Naive thymus-derived CD4-positive, alpha-beta T cell (primary cell): ENCODE results near the gene AGRN. TPM values are rescaled to one million over a fixed set of nuclear protein-coding genes. Genes with fewer than 3 reads are reported as not detected.
A peak's percentile ranks its signal among the peaks of the same experiment; 100 is the strongest.

Experiments
- ATAC-seq: fragments of 150-1000 bp; cut with Tn5 transposase; 2 replicates; pipeline ENCODE4 v1.10.0; 2021; ENCODE audit warnings: mild to moderate bottlenecking, moderate library complexity
- CTCF ChIA-PET: fragments of 350-600 bp; sonication (Branson Sonifier 250); formaldehyde crosslinking; loops from one replicate; lab custom pipeline; 2021; ENCODE audit warnings: antibody characterized with exemption; lab: Charles Lee
- POLR2A ChIA-PET: fragments of 350-600 bp; sonication (Branson Sonifier 250); formaldehyde crosslinking; loops from one replicate; lab custom pipeline; 2021; ENCODE audit warnings: antibody characterized with exemption, inconsistent platforms; lab: Charles Lee
- DNase-seq, 9 donors: peaks; one replicate each; pipeline versions ENCODE4 v3.0.0 to v3.0.0-alpha.2; 2020 to 2022; ENCODE audit warnings: mixed read lengths in 1 of 9
- H3K27ac ChIP-seq: one replicate; pipeline ENCODE4 v1.7.0; 2013; ENCODE audit warnings: mild to moderate bottlenecking, low read depth, low read length, moderate library complexity
- H3K27me3 ChIP-seq, 2 donors: one replicate each; pipeline ENCODE4 v1.7.0; 2013; ENCODE audit warnings: low read length in 2 of 2, mild to moderate bottlenecking in 2 of 2, moderate library complexity in 2 of 2; ENCODE audit not compliant: control insufficient read depth in 2 of 2, insufficient read depth in 2 of 2
- H3K36me3 ChIP-seq, 3 experiments: 1 replicate in 2 of 3; 2 replicates in 1 of 3; pipeline ENCODE4 v1.7.0; 2013; ENCODE audit warnings: low read length in 3 of 3, mild to moderate bottlenecking in 3 of 3, moderate library complexity in 1 of 3; ENCODE audit not compliant: insufficient read depth in 3 of 3, control insufficient read depth in 2 of 3
- H3K4me1 ChIP-seq, 2 donors: one replicate each; pipeline ENCODE4 v1.7.0; 2013; ENCODE audit warnings: low read length in 2 of 2, mild to moderate bottlenecking in 2 of 2, moderate library complexity in 1 of 2; ENCODE audit not compliant: control insufficient read depth in 2 of 2, insufficient read depth in 2 of 2
- H3K4me3 ChIP-seq: 2 replicates; pipeline ENCODE4 v1.7.0; 2013; ENCODE audit warnings: mild to moderate bottlenecking, low read length
- H3K9me3 ChIP-seq, 3 experiments: 1 replicate in 2 of 3; 2 replicates in 1 of 3; pipeline ENCODE4 v1.7.0; 2013; ENCODE audit warnings: low read length in 3 of 3; ENCODE audit not compliant: control insufficient read depth in 2 of 3
- H3K27ac Mint-ChIP-seq, 9 donors: one replicate each; pipeline ENCODE4 v1.8.0; 2020 to 2022; ENCODE audit warnings: mixed read lengths in 9 of 9, mild to moderate bottlenecking in 8 of 9, moderate library complexity in 5 of 9, inconsistent platforms in 2 of 9
- H3K27me3 Mint-ChIP-seq, 5 donors: one replicate each; pipeline ENCODE4 v1.8.0; 2021 to 2022; ENCODE audit warnings: mixed read lengths in 5 of 5, mild to moderate bottlenecking in 1 of 5
- H3K36me3 Mint-ChIP-seq, 5 donors: one replicate each; pipeline ENCODE4 v1.8.0; 2020 to 2022; ENCODE audit warnings: mixed read lengths in 5 of 5, mild to moderate bottlenecking in 3 of 5, inconsistent platforms in 1 of 5
- H3K4me1 Mint-ChIP-seq, 7 donors: one replicate each; pipeline ENCODE4 v1.8.0; 2020 to 2022; ENCODE audit warnings: mixed read lengths in 7 of 7, mild to moderate bottlenecking in 3 of 7, inconsistent platforms in 1 of 7
- H3K4me3 Mint-ChIP-seq, 10 donors: one replicate each; pipeline ENCODE4 v1.8.0; 2020 to 2022; ENCODE audit warnings: mild to moderate bottlenecking in 10 of 10, mixed read lengths in 10 of 10, moderate library complexity in 6 of 10, inconsistent platforms in 2 of 10
- H3K9me3 Mint-ChIP-seq, 11 donors: one replicate each; pipeline ENCODE4 v1.8.0; 2020 to 2022; ENCODE audit warnings: mixed read lengths in 11 of 11, mild to moderate bottlenecking in 4 of 11, inconsistent platforms in 1 of 11, moderate library complexity in 1 of 11
- intact Hi-C, 2 donors: fragments of 100-400 bp; cut with micrococcal nuclease; formaldehyde crosslinking; loops; one replicate each; pipeline ENCODE4 v1.15.1; 2023
- polyA plus RNA-seq, 2 donors: library from polyadenylated mRNA; unstranded; fragments of 300-500 nt; fragmentation: Illumina TruSeq; gene quantifications; one replicate each; pipeline ENCODE4 v1.2.3, GENCODE V29; 2021
- total RNA-seq, 6 experiments: library from RNA in 5 of 6; stranded (reverse) in 5 of 6; gene quantifications; 1 replicate in 5 of 6; 2 replicates in 1 of 6; pipeline ENCODE4 v1.2.3 and lab custom pipeline; 2021 to 2026

AGRN gene
- total and polyA plus RNA-seq, 7 experiments from 2014 or later = 0.19 to 10.9 (median 2.7) TPM

DNA sequence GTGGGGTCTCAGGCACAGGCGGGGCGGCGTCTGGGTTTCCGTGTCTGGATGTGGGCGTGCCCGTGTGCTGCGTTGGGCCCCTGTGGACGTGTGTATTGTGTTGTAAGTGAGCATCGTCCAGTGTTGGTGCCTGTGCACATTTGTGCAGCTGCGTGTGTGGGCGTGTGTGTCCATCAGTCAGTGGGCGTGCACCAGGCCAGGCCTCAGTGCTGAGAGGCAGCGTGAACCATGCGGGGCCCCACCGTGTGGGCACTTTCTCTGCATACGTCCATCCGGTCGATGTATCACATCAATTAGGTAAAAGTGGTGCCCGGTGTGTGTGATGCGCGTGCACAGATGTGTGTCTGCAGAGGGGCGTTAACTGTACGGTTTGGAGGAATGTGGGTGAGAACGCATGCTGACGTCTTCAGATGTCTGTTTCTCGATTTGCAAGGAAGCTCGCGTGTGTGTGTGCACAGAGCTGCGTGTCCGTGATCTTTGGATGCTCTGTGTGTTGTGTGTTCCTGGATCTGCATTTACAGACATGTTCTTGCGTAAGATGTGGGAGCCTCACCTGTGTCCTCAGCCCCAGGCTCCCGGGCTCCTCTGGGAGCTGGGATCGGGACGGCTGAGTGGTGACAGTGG is 24.6 kb downstream of the AGRN start:
- H3K36me3 ChIP-seq = no peaks in the 10 kb centered on the region
- Mint-ChIP-seq H3K36me3 (peaks cover 0 to 2% (median 0%) of the 10 kb centered on the region in 5 donors), H3K27me3 (peaks cover 0 to 3% (median 0%) of the 10 kb centered on the region in 5 donors), H3K4me1 (peaks cover 0 to 6% (median 3%) of the 10 kb centered on the region in 7 donors), H3K9me3 (peaks cover 0 to 6% (median 0%) of the 10 kb centered on the region in 11 donors), H3K27ac (peak overlapping the region in 2 of 9 donors; percentile 29 to 80), H3K4me3 (no peak overlapping the region)
- DNase-seq (no peak), ATAC-seq (no peak)
- POLR2A ChIA-PET = interaction anchor here (0.6 kb wide), 1 partner anchor 53 kb away, joined by 3 read pairs; no protein-coding TSS in a partner anchor
- H3K27me3 ChIP-seq = no peaks in the 10 kb centered on the region
- no peak overlapping the region for H3K4me3 ChIP-seq
- H3K4me1 ChIP-seq = peaks cover 6 to 8% of the 10 kb centered on the region in 2 donors
- H3K9me3 ChIP-seq = no peaks in the 10 kb centered on the region
- CTCF ChIA-PET = interaction anchor here (0.6 kb wide), 1 partner anchor 232 kb away, joined by 6 read pairs; no protein-coding TSS in a partner anchor
- intact Hi-C loops = no loop called here
- H3K27ac ChIP-seq = no peak overlapping the region

DNA sequence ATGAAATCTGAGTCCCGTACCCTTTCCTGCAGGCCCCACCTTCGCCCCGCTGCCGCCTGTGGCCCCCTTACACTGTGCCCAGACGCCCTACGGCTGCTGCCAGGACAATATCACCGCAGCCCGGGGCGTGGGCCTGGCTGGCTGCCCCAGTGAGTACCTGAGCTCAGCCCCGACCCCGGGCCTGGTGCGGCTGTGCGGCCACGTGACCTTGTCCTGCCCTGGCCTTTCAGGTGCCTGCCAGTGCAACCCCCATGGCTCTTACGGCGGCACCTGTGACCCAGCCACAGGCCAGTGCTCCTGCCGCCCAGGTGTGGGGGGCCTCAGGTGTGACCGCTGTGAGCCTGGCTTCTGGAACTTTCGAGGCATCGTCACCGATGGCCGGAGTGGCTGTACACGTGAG is 25.2 kb downstream of the AGRN start:
- Histone ChIP-seq H3K4me3 (no peak overlapping the region), H3K9me3 (no peaks in the 10 kb centered on the region), H3K27me3 (no peaks in the 10 kb centered on the region), H3K27ac (no peak overlapping the region), H3K36me3 (no peaks in the 10 kb centered on the region), H3K4me1 (peaks cover 2% of the 10 kb centered on the region in 2 donors)
- intact Hi-C loops = no loop called here
- no peaks in the 10 kb centered on the region for H3K27me3 Mint-ChIP-seq
- H3K4me1 Mint-ChIP-seq = peaks cover 0 to under 1% (median 0%) of the 10 kb centered on the region in 7 donors
- H3K4me3 Mint-ChIP-seq = no peak overlapping the region
- ATAC-seq = no peak
- POLR2A ChIA-PET = interaction anchor here (0.6 kb wide), 1 partner anchor 53 kb away, joined by 3 read pairs; no protein-coding TSS in a partner anchor
- CTCF ChIA-PET = interaction anchor here (0.6 kb wide), 1 partner anchor 231 kb away, joined by 6 read pairs; no protein-coding TSS in a partner anchor
- no peak for DNase-seq
- H3K36me3 Mint-ChIP-seq = peaks cover 0 to 2% (median 0%) of the 10 kb centered on the region in 5 donors
- H3K27ac Mint-ChIP-seq = no peak overlapping the region
- H3K9me3 Mint-ChIP-seq = peaks cover 0 to 6% (median 0%) of the 10 kb centered on the region in 11 donors

DNA sequence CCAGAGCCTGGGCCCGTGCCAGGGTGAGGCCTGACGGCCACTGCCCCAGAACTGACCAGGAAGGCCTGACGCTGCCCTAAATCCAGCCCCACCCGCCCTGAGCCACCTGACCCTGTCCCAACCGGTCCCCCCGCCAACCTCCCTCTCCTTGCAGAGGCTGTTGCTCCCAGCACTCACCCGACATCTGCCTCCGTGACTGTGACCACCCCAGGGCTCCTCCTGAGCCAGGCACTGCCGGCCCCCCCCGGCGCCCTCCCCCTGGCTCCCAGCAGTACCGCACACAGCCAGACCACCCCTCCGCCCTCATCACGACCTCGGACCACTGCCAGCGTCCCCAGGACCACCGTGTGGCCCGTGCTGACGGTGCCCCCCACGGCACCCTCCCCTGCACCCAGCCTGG is 26.3 kb downstream of the AGRN start:
- DNase-seq (no peak), ATAC-seq (no peak)
- ChIA-PET CTCF (no interaction called here), POLR2A (no interaction called here)
- Mint-ChIP-seq H3K27ac (no peak overlapping the region), H3K4me3 (no peak overlapping the region), H3K36me3 (peaks cover 0 to 3% (median 0%) of the 10 kb centered on the region in 5 donors), H3K27me3 (no peaks in the 10 kb centered on the region), H3K9me3 (peaks cover 0 to 6% (median 0%) of the 10 kb centered on the region in 11 donors), H3K4me1 (no peaks in the 10 kb centered on the region)
- Histone ChIP-seq H3K9me3 (no peaks in the 10 kb centered on the region), H3K4me3 (no peak overlapping the region), H3K4me1 (no peaks in the 10 kb centered on the region), H3K27ac (no peak overlapping the region), H3K36me3 (no peaks in the 10 kb centered on the region), H3K27me3 (no peaks in the 10 kb centered on the region)
- intact Hi-C loops = no loop called here

DNA sequence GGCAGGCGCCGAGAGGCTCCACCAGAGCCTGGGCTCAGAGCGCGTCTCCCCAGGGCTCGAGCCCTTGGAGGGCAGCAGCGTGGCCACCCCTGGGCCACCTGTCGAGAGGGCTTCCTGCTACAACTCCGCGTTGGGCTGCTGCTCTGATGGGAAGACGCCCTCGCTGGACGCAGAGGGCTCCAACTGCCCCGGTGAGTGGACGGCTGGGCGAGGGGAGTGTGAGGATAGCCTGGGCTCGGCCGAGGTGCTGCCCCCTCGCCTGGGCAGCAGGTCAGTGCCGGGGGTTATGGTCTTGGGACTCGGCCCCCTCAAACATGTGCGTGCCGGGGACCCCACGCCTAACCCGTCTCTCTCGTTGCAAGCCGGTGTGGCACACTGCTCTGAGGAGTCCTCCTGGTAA is 26.8 kb downstream of the AGRN start:
- no peak overlapping the region for H3K27ac Mint-ChIP-seq
- no peak for DNase-seq
- ChIA-PET POLR2A (no interaction called here), CTCF (no interaction called here)
- no peaks in the 10 kb centered on the region for H3K27me3 Mint-ChIP-seq
- Histone ChIP-seq H3K36me3 (no peaks in the 10 kb centered on the region), H3K4me1 (no peaks in the 10 kb centered on the region), H3K9me3 (no peaks in the 10 kb centered on the region), H3K27ac (no peak overlapping the region), H3K27me3 (no peaks in the 10 kb centered on the region), H3K4me3 (no peak overlapping the region)
- peaks cover 0 to 6% (median 0%) of the 10 kb centered on the region in 11 donors for H3K9me3 Mint-ChIP-seq
- intact Hi-C loops = no loop called here
- no peak overlapping the region for H3K4me3 Mint-ChIP-seq
- peaks cover 0 to 3% (median 0%) of the 10 kb centered on the region in 5 donors for H3K36me3 Mint-ChIP-seq
- H3K4me1 Mint-ChIP-seq = no peaks in the 10 kb centered on the region
- no peak for ATAC-seq

DNA sequence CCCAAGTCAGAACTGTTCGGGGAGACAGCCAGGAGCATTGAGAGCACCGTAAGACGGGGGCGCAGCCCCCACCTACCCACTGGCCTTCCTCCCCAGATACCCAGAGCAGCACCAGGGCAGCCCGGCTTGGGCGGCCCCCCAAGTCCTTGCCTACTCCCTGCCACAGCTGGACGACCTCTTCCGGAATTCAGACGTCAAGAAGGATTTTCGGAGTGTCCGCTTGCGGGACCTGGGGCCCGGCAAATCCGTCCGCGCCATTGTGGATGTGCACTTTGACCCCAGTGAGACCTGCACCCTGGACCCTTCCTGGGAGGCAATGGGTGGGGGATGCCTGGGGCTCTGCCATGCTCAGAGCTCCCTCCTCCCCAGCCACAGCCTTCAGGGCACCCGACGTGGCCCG is 27.5 kb downstream of the AGRN start:
- ATAC-seq (no peak), DNase-seq (no peak)
- intact Hi-C loops = no loop called here
- no peaks in the 10 kb centered on the region for H3K9me3 ChIP-seq
- ChIA-PET CTCF (no interaction called here), POLR2A (no interaction called here)
- H3K9me3 Mint-ChIP-seq = peaks cover 0 to 6% (median 0%) of the 10 kb centered on the region in 11 donors
- no peaks in the 10 kb centered on the region for H3K36me3 ChIP-seq
- no peak overlapping the region for H3K4me3 Mint-ChIP-seq
- peaks cover 0 to 6% (median 0%) of the 10 kb centered on the region in 5 donors for H3K36me3 Mint-ChIP-seq
- H3K27ac Mint-ChIP-seq = no peak overlapping the region
- H3K4me3 ChIP-seq = no peak overlapping the region
- H3K27me3 Mint-ChIP-seq = no peaks in the 10 kb centered on the region
- no peaks in the 10 kb centered on the region for H3K27me3 ChIP-seq
- H3K4me1 Mint-ChIP-seq = no peaks in the 10 kb centered on the region
- H3K4me1 ChIP-seq = no peaks in the 10 kb centered on the region
- no peak overlapping the region for H3K27ac ChIP-seq

DNA sequence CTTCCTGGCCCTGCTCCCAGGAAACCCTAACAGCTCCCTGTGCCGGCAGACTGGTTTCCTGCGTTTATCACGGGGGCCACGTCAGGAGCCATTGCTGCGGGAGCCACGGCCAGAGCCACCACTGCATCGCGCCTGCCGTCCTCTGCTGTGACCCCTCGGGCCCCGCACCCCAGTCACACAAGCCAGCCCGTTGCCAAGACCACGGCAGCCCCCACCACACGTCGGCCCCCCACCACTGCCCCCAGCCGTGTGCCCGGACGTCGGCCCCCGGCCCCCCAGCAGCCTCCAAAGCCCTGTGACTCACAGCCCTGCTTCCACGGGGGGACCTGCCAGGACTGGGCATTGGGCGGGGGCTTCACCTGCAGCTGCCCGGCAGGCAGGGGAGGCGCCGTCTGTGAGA is 28.0 kb downstream of the AGRN start:
- H3K4me3 Mint-ChIP-seq = no peak overlapping the region
- Histone ChIP-seq H3K4me1 (no peaks in the 10 kb centered on the region), H3K9me3 (no peaks in the 10 kb centered on the region), H3K36me3 (no peaks in the 10 kb centered on the region), H3K27ac (no peak overlapping the region), H3K27me3 (no peaks in the 10 kb centered on the region), H3K4me3 (no peak overlapping the region)
- ATAC-seq (no peak), DNase-seq (no peak)
- ChIA-PET POLR2A (interaction anchor here (0.6 to 1.1 kb wide), 2 partner anchors 55 to 152 kb away, joined by 3 to 4 read pairs; no protein-coding TSS in a partner anchor), CTCF (no interaction called here)
- no peak overlapping the region for H3K27ac Mint-ChIP-seq
- peaks cover 0 to 7% (median 0%) of the 10 kb centered on the region in 5 donors for H3K36me3 Mint-ChIP-seq
- no peaks in the 10 kb centered on the region for H3K27me3 Mint-ChIP-seq
- intact Hi-C loops = no loop called here
- H3K4me1 Mint-ChIP-seq = no peaks in the 10 kb centered on the region
- H3K9me3 Mint-ChIP-seq = peaks cover 0 to 5% (median 0%) of the 10 kb centered on the region in 11 donors
